22Rv1 (cell line): ENCODE results near the gene PPP1R13B.

ENCODE experiments used
- ZFX ChIP-seq: fragments of 450-650 bp; IDR thresholded peaks from 2 replicates; pipeline ENCODE4 v1.6.1; 2017; ENCODE audit warnings: antibody characterized with exemption, borderline replicate concordance
- TF ChIP-seq, protein P1 (sequence below): fragments of 450-650 bp; IDR thresholded peaks from 2 replicates; pipeline ENCODE4 v1.5.1; 2017; ENCODE audit warnings: mild to moderate bottlenecking

- TF ChIP-seq, protein P1, sequence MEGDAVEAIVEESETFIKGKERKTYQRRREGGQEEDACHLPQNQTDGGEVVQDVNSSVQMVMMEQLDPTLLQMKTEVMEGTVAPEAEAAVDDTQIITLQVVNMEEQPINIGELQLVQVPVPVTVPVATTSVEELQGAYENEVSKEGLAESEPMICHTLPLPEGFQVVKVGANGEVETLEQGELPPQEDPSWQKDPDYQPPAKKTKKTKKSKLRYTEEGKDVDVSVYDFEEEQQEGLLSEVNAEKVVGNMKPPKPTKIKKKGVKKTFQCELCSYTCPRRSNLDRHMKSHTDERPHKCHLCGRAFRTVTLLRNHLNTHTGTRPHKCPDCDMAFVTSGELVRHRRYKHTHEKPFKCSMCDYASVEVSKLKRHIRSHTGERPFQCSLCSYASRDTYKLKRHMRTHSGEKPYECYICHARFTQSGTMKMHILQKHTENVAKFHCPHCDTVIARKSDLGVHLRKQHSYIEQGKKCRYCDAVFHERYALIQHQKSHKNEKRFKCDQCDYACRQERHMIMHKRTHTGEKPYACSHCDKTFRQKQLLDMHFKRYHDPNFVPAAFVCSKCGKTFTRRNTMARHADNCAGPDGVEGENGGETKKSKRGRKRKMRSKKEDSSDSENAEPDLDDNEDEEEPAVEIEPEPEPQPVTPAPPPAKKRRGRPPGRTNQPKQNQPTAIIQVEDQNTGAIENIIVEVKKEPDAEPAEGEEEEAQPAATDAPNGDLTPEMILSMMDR = no peak
- no peak for TF ChIP-seq ZFX
These were observed 59.3 kb downstream of the PPP1R13B start for GRCh38 chr14:103788086-103788485.
